Fibroblast of skin of left biceps (primary cell): Measurements from ENCODE around the gene GRIK3.

Experiments used
- DNase-seq, 2 experiments: peaks; one replicate each; pipeline ENCODE4 v3.0.0-alpha.2; 2013; ENCODE audit warnings: low read depth in 2 of 2

Gene GRIK3

GRCh38 chr1:37043101-37043500 is 8.8 kb upstream of the GRIK3 start:
- DNase-seq = no peak

- DNase-seq = no peak
Measured at GRCh38 chr1:37042506-37042905, 8.2 kb upstream of the GRIK3 start.

- no peak for DNase-seq
Measured at GRCh38 chr1:37041483-37041882, 7.2 kb upstream of the GRIK3 start.

GRCh38 chr1:37040773-37041172 is 6.5 kb upstream of the GRIK3 start:
- DNase-seq = no peak

- no peak for DNase-seq
Measured at GRCh38 chr1:37040261-37040660, 5.9 kb upstream of the GRIK3 start.

- DNase-seq = no peak
Measured at GRCh38 chr1:37038227-37039093, 4.1 kb upstream of the GRIK3 start.

GRCh38 chr1:37037690-37038089 is 3.4 kb upstream of the GRIK3 start:
- DNase-seq = no peak

GRCh38 chr1:37036667-37037053 is 2.3 kb upstream of the GRIK3 start:
- no peak for DNase-seq

- no peak for DNase-seq
Measured at GRCh38 chr1:37035796-37036666, 1.7 kb upstream of the GRIK3 start.

GRCh38 chr1:37035014-37035691 is 838 bp upstream of the GRIK3 start:
- no peak for DNase-seq

- no peak for DNase-seq
Measured at GRCh38 chr1:37033355-37034101, 787 bp downstream of the GRIK3 start.

GRCh38 chr1:37032660-37033354 is 1.5 kb downstream of the GRIK3 start:
- no peak for DNase-seq

GRCh38 chr1:37031871-37032270 is 2.4 kb downstream of the GRIK3 start:
- no peak for DNase-seq

- no peak for DNase-seq
Measured at GRCh38 chr1:37031429-37031828, 2.9 kb downstream of the GRIK3 start.

GRCh38 chr1:37028981-37029617 is 5.2 kb downstream of the GRIK3 start:
- no peak for DNase-seq

GRCh38 chr1:37021502-37021901 is 12.8 kb downstream of the GRIK3 start:
- no peak for DNase-seq

GRCh38 chr1:37020653-37021277 is 13.6 kb downstream of the GRIK3 start:
- no peak for DNase-seq

GRCh38 chr1:37018510-37018909 is 15.8 kb downstream of the GRIK3 start:
- no peak for DNase-seq

- DNase-seq = no peak
Measured at GRCh38 chr1:37017720-37018119, 16.6 kb downstream of the GRIK3 start.

- no peak for DNase-seq
Measured at GRCh38 chr1:37016121-37016520, 18.2 kb downstream of the GRIK3 start.
